ENCODE results near the gene BHLHE41.

Gene BHLHE41

DNA sequence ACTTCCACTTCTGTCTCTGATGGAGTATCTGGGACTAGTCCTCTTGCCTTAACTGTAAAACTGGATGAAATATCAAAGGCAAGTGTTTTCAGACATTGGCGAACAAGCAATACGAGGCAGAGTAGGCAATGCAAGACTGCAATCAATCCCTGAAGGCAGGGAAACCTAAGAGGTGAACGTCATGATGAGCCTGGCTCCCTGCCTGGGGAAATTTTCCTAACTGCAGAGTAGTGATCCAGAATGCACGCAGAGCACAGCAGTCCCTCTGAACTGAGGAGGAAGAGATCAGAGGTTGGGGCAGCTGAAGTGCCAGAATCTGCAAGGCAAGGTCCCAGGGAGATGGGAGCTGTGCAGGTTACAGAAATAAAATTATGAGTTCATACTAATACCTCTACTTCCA, 18.5 kb downstream of the BHLHE41 start:
- TF ChIP-seq, protein P1, sequence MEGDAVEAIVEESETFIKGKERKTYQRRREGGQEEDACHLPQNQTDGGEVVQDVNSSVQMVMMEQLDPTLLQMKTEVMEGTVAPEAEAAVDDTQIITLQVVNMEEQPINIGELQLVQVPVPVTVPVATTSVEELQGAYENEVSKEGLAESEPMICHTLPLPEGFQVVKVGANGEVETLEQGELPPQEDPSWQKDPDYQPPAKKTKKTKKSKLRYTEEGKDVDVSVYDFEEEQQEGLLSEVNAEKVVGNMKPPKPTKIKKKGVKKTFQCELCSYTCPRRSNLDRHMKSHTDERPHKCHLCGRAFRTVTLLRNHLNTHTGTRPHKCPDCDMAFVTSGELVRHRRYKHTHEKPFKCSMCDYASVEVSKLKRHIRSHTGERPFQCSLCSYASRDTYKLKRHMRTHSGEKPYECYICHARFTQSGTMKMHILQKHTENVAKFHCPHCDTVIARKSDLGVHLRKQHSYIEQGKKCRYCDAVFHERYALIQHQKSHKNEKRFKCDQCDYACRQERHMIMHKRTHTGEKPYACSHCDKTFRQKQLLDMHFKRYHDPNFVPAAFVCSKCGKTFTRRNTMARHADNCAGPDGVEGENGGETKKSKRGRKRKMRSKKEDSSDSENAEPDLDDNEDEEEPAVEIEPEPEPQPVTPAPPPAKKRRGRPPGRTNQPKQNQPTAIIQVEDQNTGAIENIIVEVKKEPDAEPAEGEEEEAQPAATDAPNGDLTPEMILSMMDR (IDR thresholded peaks at IDR 0.05): no peak
- Histone ChIP-seq H3K27ac (no peak overlapping the region), H3K4me3 (no peak overlapping the region)
- DNase-seq (ENCODE audit: low spot score): no peak

DNA sequence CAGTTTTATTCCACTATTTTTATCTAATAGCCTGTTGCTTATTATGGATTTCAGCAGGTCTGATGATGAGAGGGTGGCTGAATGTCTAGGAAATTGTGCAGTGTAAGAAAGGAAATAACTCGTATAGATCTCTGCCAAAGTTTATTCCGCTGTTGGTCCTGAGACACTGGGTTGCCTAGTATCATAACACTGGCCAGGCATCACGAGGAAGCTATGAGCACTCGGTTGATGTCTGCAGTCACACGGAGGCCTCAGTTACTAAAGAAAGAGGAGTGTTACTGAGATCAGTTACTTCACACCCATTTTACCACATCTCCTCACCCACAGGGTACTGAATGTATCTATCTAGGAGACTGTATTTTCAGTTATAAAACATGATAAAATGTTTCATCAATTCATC, 21.9 kb downstream of the BHLHE41 start:
- no peak for DNase-seq (ENCODE audit: low spot score)
- no peak overlapping the region for H3K4me3 ChIP-seq
- TF ChIP-seq, protein P1 (IDR thresholded peaks at IDR 0.05): no peak
- no peak overlapping the region for H3K27ac ChIP-seq

DNA sequence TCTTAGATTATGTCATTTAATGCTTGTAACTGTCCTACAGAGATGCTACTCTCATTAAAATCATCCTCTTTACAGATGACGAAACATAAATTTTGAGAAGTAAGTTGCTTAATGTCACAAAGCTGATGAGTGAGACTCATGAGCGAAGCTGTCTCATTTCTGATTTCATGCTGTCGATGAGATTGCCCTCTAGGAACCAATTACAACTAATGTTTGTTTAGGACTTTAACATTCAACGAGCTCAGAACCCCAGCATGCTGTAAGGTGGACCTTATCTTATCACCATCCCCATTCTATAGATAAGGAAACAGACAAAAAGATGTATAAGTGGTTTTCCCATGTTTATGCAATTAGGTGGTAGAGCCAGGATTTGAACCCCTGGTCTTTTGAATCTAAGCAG, 23.1 kb downstream of the BHLHE41 start:
- no peak overlapping the region for H3K27ac ChIP-seq
- no peak for DNase-seq (ENCODE audit: low spot score)
- TF ChIP-seq, protein P1 (IDR thresholded peaks at IDR 0.05): no peak
- no peak overlapping the region for H3K4me3 ChIP-seq

DNA sequence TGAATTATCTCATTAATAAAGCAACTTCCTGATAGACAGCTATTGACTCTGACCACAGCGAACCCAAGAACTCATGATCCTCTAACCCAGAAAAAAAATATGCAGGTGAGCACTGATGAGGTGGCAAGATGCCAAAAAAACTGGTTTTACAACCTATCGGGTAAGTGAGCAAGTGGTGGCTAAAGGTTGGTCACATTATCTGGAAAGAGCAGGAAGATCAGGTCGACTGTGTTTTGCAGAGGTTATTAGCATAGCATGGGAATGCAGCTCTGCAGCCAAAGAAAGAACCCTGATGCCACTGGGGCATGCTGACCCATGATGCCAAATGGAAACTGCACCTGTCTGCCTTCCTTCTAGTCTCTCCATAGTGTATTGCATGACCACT, 23.5 kb downstream of the BHLHE41 start:
- TF ChIP-seq, protein P1 (IDR thresholded peaks at IDR 0.05): no peak
- Histone ChIP-seq H3K27ac (no peak overlapping the region), H3K4me3 (no peak overlapping the region)
- no peak for DNase-seq (ENCODE audit: low spot score)

DNA sequence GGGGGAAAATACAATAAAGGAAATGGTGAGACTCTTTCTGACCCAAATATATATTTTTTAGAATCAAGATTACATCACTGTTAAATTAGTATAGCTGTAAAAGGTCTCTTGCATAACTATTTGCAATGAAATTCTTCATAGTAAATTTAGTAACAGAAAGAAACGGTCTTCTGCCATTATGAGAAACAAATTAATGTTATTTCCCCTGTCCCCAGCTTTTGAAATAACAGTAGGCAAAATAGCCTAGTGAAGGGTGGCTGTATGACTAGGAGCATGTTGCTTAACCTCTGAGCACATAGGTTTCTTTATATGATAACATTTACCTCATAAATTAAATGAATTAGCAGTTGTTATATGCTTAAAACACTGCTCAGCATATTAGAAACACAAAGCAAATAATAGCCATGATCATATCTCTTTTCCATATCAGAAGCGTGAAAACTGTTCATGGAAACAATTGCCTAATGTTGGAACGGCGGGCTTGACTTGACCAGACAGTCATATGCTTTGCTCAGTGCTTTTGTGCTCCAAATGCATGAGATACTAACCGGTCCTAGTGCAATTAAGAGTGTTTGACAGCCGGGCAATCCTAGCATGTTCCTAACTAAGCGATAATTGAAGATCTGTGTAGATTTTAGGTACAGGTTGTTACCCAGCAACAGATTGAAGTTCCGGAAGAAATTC, 24.0 kb downstream of the BHLHE41 start:
- TF ChIP-seq, protein P1 (IDR thresholded peaks at IDR 0.05): no peak
- no peak overlapping the region for H3K4me3 ChIP-seq
- no peak overlapping the region for H3K27ac ChIP-seq
- DNase-seq (ENCODE audit: low spot score): no peak

DNA sequence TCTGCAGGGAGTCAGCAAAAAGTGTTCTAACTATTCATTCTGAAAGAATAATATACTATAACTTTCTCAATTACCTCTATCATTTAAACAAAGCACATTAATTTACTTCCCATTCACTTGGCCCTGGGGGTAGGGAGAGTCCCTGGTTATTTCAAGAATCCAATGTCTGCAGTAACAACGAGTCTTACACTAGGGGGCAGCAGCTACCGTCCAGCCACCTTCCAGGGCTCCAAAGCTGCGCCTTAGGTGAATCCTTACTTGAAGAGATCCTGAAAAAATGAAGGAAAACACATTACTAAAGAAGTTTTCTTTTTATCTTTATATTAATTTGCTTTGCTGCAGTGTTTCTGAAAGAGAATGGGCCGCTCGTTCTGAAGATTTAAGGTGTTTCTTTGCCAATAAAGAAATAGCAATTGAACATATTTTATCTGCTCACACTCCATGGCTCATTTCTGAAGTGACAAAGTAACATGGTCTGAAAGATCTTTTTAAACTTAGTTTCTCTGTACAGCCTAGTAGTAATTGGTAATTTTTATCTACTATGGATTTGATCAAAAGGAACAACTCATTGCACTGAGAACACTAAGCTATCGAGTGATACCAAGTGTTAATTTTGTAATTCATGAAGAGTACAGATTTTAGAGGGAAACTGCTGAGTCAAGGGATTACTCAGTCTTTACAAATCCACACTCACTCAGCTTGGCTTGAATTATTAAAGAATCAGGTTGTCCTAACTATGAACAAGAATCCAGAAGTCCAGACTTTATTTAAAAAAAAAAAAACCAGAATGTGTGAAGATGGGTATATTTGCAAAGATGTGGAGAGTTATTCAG, 27.6 kb downstream of the BHLHE41 start:
- no peak overlapping the region for H3K27ac ChIP-seq
- no peak overlapping the region for H3K4me3 ChIP-seq
- TF ChIP-seq, protein P1 (IDR thresholded peaks at IDR 0.05): peak; percentile 83
- DNase-seq (ENCODE audit: low spot score): no peak

DNA sequence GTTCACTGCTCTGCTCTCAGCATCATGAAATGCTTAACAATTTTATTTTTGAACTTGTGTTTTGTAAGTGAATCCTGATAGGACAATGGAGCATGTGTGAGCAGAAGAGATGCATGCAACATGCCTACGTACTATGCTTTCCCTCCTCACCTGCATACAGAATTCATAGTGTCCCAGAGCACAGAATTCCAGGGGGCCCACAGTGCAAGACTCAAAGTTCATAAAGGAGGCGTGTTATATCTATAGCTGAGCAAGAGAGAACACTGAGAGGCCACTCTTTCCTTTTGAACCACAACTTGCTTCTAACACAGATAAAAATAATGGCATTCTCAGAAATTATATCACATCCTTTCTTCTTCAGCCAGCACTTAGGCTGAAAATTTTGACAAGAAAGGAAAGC, 28.8 kb downstream of the BHLHE41 start:
- TF ChIP-seq, protein P1 (IDR thresholded peaks at IDR 0.05): no peak
- no peak overlapping the region for H3K27ac ChIP-seq
- DNase-seq (ENCODE audit: low spot score): no peak
- H3K4me3 ChIP-seq: no peak overlapping the region
